ENCODE measurements around the gene CCDC171. TPM values are rescaled to one million over a fixed set of nuclear protein-coding genes. Genes with fewer than 3 reads are reported as not detected.
"Not testable (repeated sequence)": the region's sequence is repeated elsewhere in the genome, so short reads cannot be mapped to it uniquely, and the experiment has no call there.

Gene CCDC171
- total RNA-seq, 1 experiment from 2014 or later: 2.4 TPM

DNA sequence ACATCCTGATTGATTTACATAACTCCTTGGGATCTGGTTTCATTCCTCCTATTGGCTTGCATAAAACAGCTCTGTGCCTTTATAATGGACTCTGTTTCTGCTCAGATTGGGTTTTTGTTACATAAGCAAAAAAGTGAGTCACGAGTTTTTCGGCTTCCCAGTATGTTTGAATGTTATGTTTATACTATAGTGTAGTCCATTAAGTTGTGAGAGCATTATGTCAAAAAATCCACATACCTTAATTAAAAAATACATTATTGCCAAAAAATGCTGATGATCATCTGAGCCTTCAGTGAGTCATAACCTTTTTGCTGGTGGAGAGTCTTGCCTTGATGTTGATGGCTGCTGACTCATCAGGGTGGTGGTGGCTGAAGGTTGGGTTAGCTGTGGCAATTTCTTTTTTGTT is 144.6 kb downstream of the CCDC171 start:
- H3F3A ChIP-seq (ENCODE audit: insufficient read depth, low read depth): peaks cover 6% of the 10 kb centered on the region; the same call in 1 of the 2 replicates
- no peak overlapping the region for H3K4me3 ChIP-seq
- H3K27ac ChIP-seq: no peak overlapping the region
- no peak overlapping the region for H2AFZ ChIP-seq
- TF ChIP-seq, protein P1, sequence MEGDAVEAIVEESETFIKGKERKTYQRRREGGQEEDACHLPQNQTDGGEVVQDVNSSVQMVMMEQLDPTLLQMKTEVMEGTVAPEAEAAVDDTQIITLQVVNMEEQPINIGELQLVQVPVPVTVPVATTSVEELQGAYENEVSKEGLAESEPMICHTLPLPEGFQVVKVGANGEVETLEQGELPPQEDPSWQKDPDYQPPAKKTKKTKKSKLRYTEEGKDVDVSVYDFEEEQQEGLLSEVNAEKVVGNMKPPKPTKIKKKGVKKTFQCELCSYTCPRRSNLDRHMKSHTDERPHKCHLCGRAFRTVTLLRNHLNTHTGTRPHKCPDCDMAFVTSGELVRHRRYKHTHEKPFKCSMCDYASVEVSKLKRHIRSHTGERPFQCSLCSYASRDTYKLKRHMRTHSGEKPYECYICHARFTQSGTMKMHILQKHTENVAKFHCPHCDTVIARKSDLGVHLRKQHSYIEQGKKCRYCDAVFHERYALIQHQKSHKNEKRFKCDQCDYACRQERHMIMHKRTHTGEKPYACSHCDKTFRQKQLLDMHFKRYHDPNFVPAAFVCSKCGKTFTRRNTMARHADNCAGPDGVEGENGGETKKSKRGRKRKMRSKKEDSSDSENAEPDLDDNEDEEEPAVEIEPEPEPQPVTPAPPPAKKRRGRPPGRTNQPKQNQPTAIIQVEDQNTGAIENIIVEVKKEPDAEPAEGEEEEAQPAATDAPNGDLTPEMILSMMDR (conservative IDR thresholded peaks at IDR 0.05): no peak
- TF ChIP-seq EZH2 (IDR thresholded peaks at IDR 0.05; ENCODE audit: low read depth): no peak
- H3K4me1 ChIP-seq (replicated peaks; ENCODE audit: insufficient read depth): peaks cover 10% of the 10 kb centered on the region
- H3K9me2 ChIP-seq (ENCODE audit: insufficient read depth): no peaks in the 10 kb centered on the region
- ChIA-PET CTCF (interaction anchor here (0.7 kb wide), 1 partner anchor 820 kb away, joined by 4 read pairs; no protein-coding TSS in a partner anchor), POLR2A (ENCODE audit: unreplicated experiment) (no interaction called here)
- BruUV-seq (replicated peaks): no TSS peak
- no peak overlapping the region for H3K4me2 ChIP-seq
- no peaks in the 10 kb centered on the region for H3K27me3 ChIP-seq (ENCODE audit: insufficient read depth, low read depth)
- H4K20me1 ChIP-seq (ENCODE audit: insufficient read depth): no peaks in the 10 kb centered on the region
- H3K36me3 ChIP-seq (ENCODE audit: low read depth): no peaks in the 10 kb centered on the region
- H3K9me3 ChIP-seq (ENCODE audit: insufficient read depth, low read depth): no peaks in the 10 kb centered on the region
- intact Hi-C loops (cut with micrococcal nuclease; ENCODE audit: unreplicated experiment): no loop called here
- peak; percentile 16 to 45 for DNase-seq
- H3K79me2 ChIP-seq (ENCODE audit: low read depth): no peaks in the 10 kb centered on the region

DNA sequence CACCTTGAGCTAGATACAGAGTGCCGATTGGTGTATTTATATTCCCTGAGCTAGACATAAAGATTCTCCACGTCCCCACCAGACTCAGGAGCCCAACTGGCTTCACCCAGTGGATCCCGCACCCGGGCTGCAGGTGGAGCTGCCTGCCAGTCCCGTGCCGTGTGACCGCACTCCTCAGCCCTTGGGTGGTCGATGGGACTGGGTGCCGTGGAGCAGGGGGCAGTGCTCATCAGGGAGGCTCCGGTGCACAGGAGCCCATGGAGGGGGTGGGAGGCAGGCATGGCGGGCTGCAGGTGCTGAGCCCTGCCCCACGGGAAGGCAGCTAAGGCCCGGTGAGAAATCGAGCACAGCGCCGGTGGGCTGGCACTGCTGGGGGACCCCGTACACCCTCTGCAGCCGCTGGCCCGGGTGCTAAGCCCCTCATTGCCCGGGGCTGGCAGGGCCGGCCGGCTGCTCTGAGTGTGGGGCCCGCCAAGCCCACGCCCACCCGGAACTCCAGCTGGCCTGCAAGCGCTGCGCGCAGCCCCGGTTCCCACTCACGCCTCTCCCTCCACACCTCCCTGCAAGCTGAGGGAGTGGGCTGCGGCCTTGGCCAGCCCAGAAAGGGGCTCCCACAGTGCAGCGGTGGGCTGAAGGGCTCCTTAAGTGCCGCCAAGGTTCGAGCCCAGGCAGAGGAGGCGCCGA is 147.2 kb downstream of the CCDC171 start:
- CTCF ChIA-PET; H3K79me2 ChIP-seq (ENCODE audit: low read depth); BruUV-seq (replicated peaks): not testable (repeated sequence)

DNA sequence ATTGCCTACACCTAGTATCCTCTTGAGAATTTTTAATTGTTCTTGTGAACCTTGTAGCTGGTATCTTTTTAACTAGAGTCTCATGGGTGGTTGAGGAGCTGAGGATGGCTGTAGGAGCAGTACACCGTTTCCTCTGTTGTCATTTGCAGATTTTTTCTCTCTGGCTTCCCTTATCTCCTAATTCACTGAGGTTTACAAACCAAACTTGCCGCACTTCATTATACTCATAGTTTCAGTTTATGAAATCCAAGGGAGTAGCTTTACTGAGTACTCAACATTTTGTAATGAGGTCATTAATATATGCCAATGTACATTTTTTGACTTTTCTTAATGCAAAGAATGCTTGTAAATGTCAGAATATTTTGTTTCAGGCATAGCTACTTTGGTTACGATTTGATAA is 154.2 kb downstream of the CCDC171 start:
- Histone ChIP-seq H3K36me3 (ENCODE audit: low read depth) (no peaks in the 10 kb centered on the region), H3K4me2 (no peak overlapping the region), H3F3A (ENCODE audit: insufficient read depth, low read depth) (no peaks in the 10 kb centered on the region), H3K27me3 (ENCODE audit: insufficient read depth, low read depth) (no peaks in the 10 kb centered on the region), H3K4me1 (replicated peaks; ENCODE audit: insufficient read depth) (no peaks in the 10 kb centered on the region), H2AFZ (no peak overlapping the region), H3K79me2 (ENCODE audit: low read depth) (no peaks in the 10 kb centered on the region), H3K4me3 (no peak overlapping the region), H3K9me3 (ENCODE audit: insufficient read depth, low read depth) (no peaks in the 10 kb centered on the region), H3K27ac (no peak overlapping the region), H4K20me1 (ENCODE audit: insufficient read depth) (no peaks in the 10 kb centered on the region), H3K9me2 (ENCODE audit: insufficient read depth) (no peaks in the 10 kb centered on the region)
- POLR2A ChIA-PET (ENCODE audit: unreplicated experiment): no interaction called here
- intact Hi-C loops (cut with micrococcal nuclease; ENCODE audit: unreplicated experiment): no loop called here
- CTCF ChIA-PET: no interaction called here
- no peak for DNase-seq
- no peak for TF ChIP-seq EZH2 (IDR thresholded peaks at IDR 0.05; ENCODE audit: low read depth)
- TF ChIP-seq, protein P1 (conservative IDR thresholded peaks at IDR 0.05): no peak
- BruUV-seq (replicated peaks): no TSS peak

More for the DNA sequence above, 147.2 kb downstream of the CCDC171 start:
- H3K9me3 ChIP-seq (ENCODE audit: insufficient read depth, low read depth); H3K4me3 ChIP-seq; H3K27me3 ChIP-seq (ENCODE audit: insufficient read depth, low read depth); H3K4me2 ChIP-seq; H3K9me2 ChIP-seq (ENCODE audit: insufficient read depth); H3K27ac ChIP-seq; H3F3A ChIP-seq (ENCODE audit: insufficient read depth, low read depth); H2AFZ ChIP-seq; intact Hi-C loops (cut with micrococcal nuclease; ENCODE audit: unreplicated experiment); H4K20me1 ChIP-seq (ENCODE audit: insufficient read depth); H3K36me3 ChIP-seq (ENCODE audit: low read depth); H3K4me1 ChIP-seq (replicated peaks; ENCODE audit: insufficient read depth); DNase-seq; POLR2A ChIA-PET (ENCODE audit: unreplicated experiment): not testable (repeated sequence)

DNA sequence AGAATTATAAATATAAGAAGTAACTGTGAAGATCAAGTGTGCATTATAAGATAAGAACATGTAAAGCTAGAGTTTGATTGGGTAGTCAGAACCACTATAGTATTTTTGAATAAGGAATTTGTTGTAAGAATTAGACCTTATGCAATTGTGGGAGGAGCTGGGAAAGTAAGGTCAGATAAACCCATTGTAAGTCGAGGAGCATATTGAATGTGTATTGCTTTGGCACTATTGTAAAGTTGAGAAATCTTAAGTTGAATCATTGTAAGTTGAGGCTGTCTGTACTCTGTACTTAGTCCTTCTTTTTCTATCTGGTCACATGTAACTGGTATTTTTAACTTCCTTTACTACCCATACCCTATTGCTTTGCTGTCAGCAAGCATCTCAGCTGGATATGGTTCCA is 158.7 kb downstream of the CCDC171 start:
- H3K9me3 ChIP-seq (ENCODE audit: insufficient read depth, low read depth): no peaks in the 10 kb centered on the region
- H3F3A ChIP-seq (ENCODE audit: insufficient read depth, low read depth): no peaks in the 10 kb centered on the region
- no TSS peak for BruUV-seq (replicated peaks)
- ChIA-PET POLR2A (ENCODE audit: unreplicated experiment) (no interaction called here), CTCF (no interaction called here)
- no peaks in the 10 kb centered on the region for H3K36me3 ChIP-seq (ENCODE audit: low read depth)
- H3K4me1 ChIP-seq (replicated peaks; ENCODE audit: insufficient read depth): no peaks in the 10 kb centered on the region
- H4K20me1 ChIP-seq (ENCODE audit: insufficient read depth): no peaks in the 10 kb centered on the region
- no peak overlapping the region for H2AFZ ChIP-seq
- H3K27ac ChIP-seq: no peak overlapping the region
- no peaks in the 10 kb centered on the region for H3K79me2 ChIP-seq (ENCODE audit: low read depth)
- no peak for DNase-seq
- H3K4me3 ChIP-seq: no peak overlapping the region
- no peaks in the 10 kb centered on the region for H3K9me2 ChIP-seq (ENCODE audit: insufficient read depth)
- H3K27me3 ChIP-seq (ENCODE audit: insufficient read depth, low read depth): no peaks in the 10 kb centered on the region
- TF ChIP-seq, protein P1 (conservative IDR thresholded peaks at IDR 0.05): no peak
- TF ChIP-seq EZH2 (IDR thresholded peaks at IDR 0.05; ENCODE audit: low read depth): no peak
- no peak overlapping the region for H3K4me2 ChIP-seq
- intact Hi-C loops (cut with micrococcal nuclease; ENCODE audit: unreplicated experiment): no loop called here

Data from PC-9 (cell line).